Skeletal muscle satellite cell (primary cell): ENCODE data around the gene MANEA.

Source experiments
- H3K27me3 ChIP-seq: 2 replicates; pipeline ENCODE4 v1.7.0; 2013; ENCODE audit warnings: low read length; ENCODE audit not compliant: control insufficient read depth, insufficient read depth
- H3K36me3 ChIP-seq: 2 replicates; pipeline ENCODE4 v1.7.0; 2013; ENCODE audit warnings: mild to moderate bottlenecking, control low read depth, low read length; ENCODE audit not compliant: insufficient read depth
- H3K4me1 ChIP-seq: 2 replicates; pipeline ENCODE4 v1.7.0; 2013; ENCODE audit warnings: low read length; ENCODE audit not compliant: control insufficient read depth, insufficient read depth
- H3K4me2 ChIP-seq: 2 replicates; pipeline ENCODE4 v1.7.0; 2013; ENCODE audit warnings: mild to moderate bottlenecking, low read length
- H3K4me3 ChIP-seq: 2 replicates; pipeline ENCODE4 v1.7.0; 2013; ENCODE audit warnings: low read length
- H3K9ac ChIP-seq: 2 replicates; pipeline ENCODE4 v1.7.0; 2013; ENCODE audit warnings: mild to moderate bottlenecking, low read depth, low read length, moderate library complexity
- H3K9me3 ChIP-seq: replicated peaks from 2 replicates; pipeline ENCODE4 v1.7.0; 2013; ENCODE audit warnings: mild to moderate bottlenecking, control low read depth, low read length

The MANEA gene

GRCh38 chr6:95589067-95589466, 11.7 kb downstream of the MANEA start:
- no peak overlapping the region for H3K9ac ChIP-seq
- no peaks in the 10 kb centered on the region for H3K4me1 ChIP-seq
- H3K36me3 ChIP-seq: no peaks in the 10 kb centered on the region
- H3K4me3 ChIP-seq: no peak overlapping the region
- no peaks in the 10 kb centered on the region for H3K9me3 ChIP-seq
- H3K4me2 ChIP-seq: no peak overlapping the region
- no peaks in the 10 kb centered on the region for H3K27me3 ChIP-seq

GRCh38 chr6:95589826-95590570, 12.7 kb downstream of the MANEA start:
- H3K27me3 ChIP-seq: no peaks in the 10 kb centered on the region
- H3K4me3 ChIP-seq: no peak overlapping the region
- no peaks in the 10 kb centered on the region for H3K9me3 ChIP-seq
- no peaks in the 10 kb centered on the region for H3K36me3 ChIP-seq
- no peak overlapping the region for H3K4me2 ChIP-seq
- no peaks in the 10 kb centered on the region for H3K4me1 ChIP-seq
- no peak overlapping the region for H3K9ac ChIP-seq

GRCh38 chr6:95593025-95593424, 15.7 kb downstream of the MANEA start:
- Histone ChIP-seq H3K36me3 (no peaks in the 10 kb centered on the region), H3K27me3 (no peaks in the 10 kb centered on the region), H3K4me1 (peaks cover 2% of the 10 kb centered on the region)

GRCh38 chr6:95596021-95596420, 18.7 kb downstream of the MANEA start:
- Histone ChIP-seq H3K27me3 (no peaks in the 10 kb centered on the region), H3K9me3 (no peaks in the 10 kb centered on the region), H3K4me1 (peaks cover 2% of the 10 kb centered on the region), H3K36me3 (no peaks in the 10 kb centered on the region), H3K4me3 (no peak overlapping the region), H3K9ac (no peak overlapping the region), H3K4me2 (no peak overlapping the region)

More at GRCh38 chr6:95593025-95593424, 15.7 kb downstream of the MANEA start:
- no peak overlapping the region for H3K9ac ChIP-seq
- H3K4me3 ChIP-seq: no peak overlapping the region
- no peak overlapping the region for H3K4me2 ChIP-seq
- H3K9me3 ChIP-seq: no peaks in the 10 kb centered on the region

- no peaks in the 10 kb centered on the region for H3K9me3 ChIP-seq
- H3K4me1 ChIP-seq: peaks cover 2% of the 10 kb centered on the region
- no peaks in the 10 kb centered on the region for H3K36me3 ChIP-seq
- H3K4me2 ChIP-seq: no peak overlapping the region
- no peak overlapping the region for H3K4me3 ChIP-seq
- H3K27me3 ChIP-seq: no peaks in the 10 kb centered on the region
- no peak overlapping the region for H3K9ac ChIP-seq
Observed at GRCh38 chr6:95599706-95600105, 22.4 kb downstream of the MANEA start.

GRCh38 chr6:95601133-95601532, 23.8 kb downstream of the MANEA start:
- Histone ChIP-seq H3K9me3 (no peaks in the 10 kb centered on the region), H3K4me2 (no peak overlapping the region), H3K9ac (no peak overlapping the region), H3K4me1 (no peaks in the 10 kb centered on the region), H3K27me3 (no peaks in the 10 kb centered on the region), H3K36me3 (no peaks in the 10 kb centered on the region), H3K4me3 (no peak overlapping the region)

GRCh38 chr6:95614094-95614493, 36.8 kb downstream of the MANEA start:
- Histone ChIP-seq H3K9ac (no peak overlapping the region), H3K4me2 (no peak overlapping the region), H3K27me3 (no peaks in the 10 kb centered on the region), H3K4me3 (no peak overlapping the region), H3K36me3 (no peaks in the 10 kb centered on the region), H3K9me3 (no peaks in the 10 kb centered on the region), H3K4me1 (no peaks in the 10 kb centered on the region)

- H3K9ac ChIP-seq: no peak overlapping the region
- no peaks in the 10 kb centered on the region for H3K27me3 ChIP-seq
- H3K9me3 ChIP-seq: no peaks in the 10 kb centered on the region
- no peaks in the 10 kb centered on the region for H3K36me3 ChIP-seq
- H3K4me3 ChIP-seq: no peak overlapping the region
- H3K4me1 ChIP-seq: no peaks in the 10 kb centered on the region
- no peak overlapping the region for H3K4me2 ChIP-seq
Observed at GRCh38 chr6:95629551-95629950, 52.2 kb downstream of the MANEA start.

GRCh38 chr6:95636552-95637431, 59.5 kb downstream of the MANEA start:
- Histone ChIP-seq H3K36me3 (no peaks in the 10 kb centered on the region), H3K9me3 (no peaks in the 10 kb centered on the region), H3K4me2 (no peak overlapping the region), H3K27me3 (no peaks in the 10 kb centered on the region), H3K9ac (no peak overlapping the region), H3K4me1 (no peaks in the 10 kb centered on the region), H3K4me3 (no peak overlapping the region)

- H3K9ac ChIP-seq: no peak overlapping the region
- H3K4me3 ChIP-seq: no peak overlapping the region
- H3K36me3 ChIP-seq: no peaks in the 10 kb centered on the region
- H3K4me2 ChIP-seq: no peak overlapping the region
- no peaks in the 10 kb centered on the region for H3K4me1 ChIP-seq
- no peaks in the 10 kb centered on the region for H3K27me3 ChIP-seq
- H3K9me3 ChIP-seq: no peaks in the 10 kb centered on the region
Observed at GRCh38 chr6:95648636-95649035, 71.3 kb downstream of the MANEA start.

- Histone ChIP-seq H3K4me3 (no peak overlapping the region), H3K36me3 (no peaks in the 10 kb centered on the region), H3K27me3 (no peaks in the 10 kb centered on the region), H3K9ac (no peak overlapping the region), H3K4me2 (no peak overlapping the region), H3K4me1 (no peaks in the 10 kb centered on the region), H3K9me3 (no peaks in the 10 kb centered on the region)
Observed at GRCh38 chr6:95649451-95649850, 72.1 kb downstream of the MANEA start.
